H1 (cell line): ENCODE measurements around the gene PNMA6E. TPM values are rescaled to one million over a fixed set of nuclear protein-coding genes. Genes with fewer than 3 reads are reported as not detected.

Source experiments
- CTCF ChIA-PET: fragments of 300-600 bp; sonication (Branson Sonifier 250); formaldehyde crosslinking; loops from one replicate; lab custom pipeline; 2021; ENCODE audit not compliant: partially characterized antibody; lab: Charles Lee
- POLR2A ChIA-PET: fragments of 300-600 bp; sonication (Branson Sonifier 250); formaldehyde crosslinking; loops from one replicate; lab custom pipeline; 2021; ENCODE audit warnings: inconsistent platforms; ENCODE audit not compliant: partially characterized antibody; lab: Charles Lee
- DNase-seq, 2 experiments: peaks; one replicate each; pipeline versions ENCODE4 v3.0.0 to v3.0.0-alpha.2; 2010 to 2022; ENCODE audit warnings: low spot score in 2 of 2, low read depth in 1 of 2, mixed read lengths in 1 of 2
- FAIRE-seq: peaks from 2 replicates; lab custom pipeline; 2011; peaks lifted over from hg19 to GRCh38; lab: Jason Lieb, UNC
- H2AFZ ChIP-seq: 2 replicates; pipeline ENCODE4 v1.8.1; 2012; ENCODE audit warnings: low read length, inconsistent platforms
- H2AK5ac ChIP-seq: 2 replicates; pipeline ENCODE4 v1.6.1; 2013; ENCODE audit warnings: low read depth, low read length
- H2BK120ac ChIP-seq: replicated peaks from 2 replicates; pipeline ENCODE3; 2013; ENCODE audit warnings: low read depth, low read length, inconsistent platforms
- H2BK12ac ChIP-seq: 2 replicates; pipeline ENCODE4 v1.6.1; 2013; ENCODE audit warnings: low read depth, low read length
- H2BK15ac ChIP-seq: 2 replicates; pipeline ENCODE4 v1.6.1; 2013; ENCODE audit warnings: low read length
- H2BK20ac ChIP-seq: 2 replicates; pipeline ENCODE4 v1.6.1; 2013; ENCODE audit warnings: low read length
- H2BK5ac ChIP-seq: 2 replicates; pipeline ENCODE4 v1.6.1; 2013; ENCODE audit warnings: low read depth, low read length
- H3K14ac ChIP-seq: 2 replicates; pipeline ENCODE4 v1.6.1; 2013; ENCODE audit warnings: inconsistent platforms; ENCODE audit not compliant: insufficient read length
- H3K18ac ChIP-seq: 2 replicates; pipeline ENCODE4 v1.6.1; 2013; ENCODE audit warnings: low read length; ENCODE audit errors: extremely low read depth
- H3K23ac ChIP-seq: 2 replicates; pipeline ENCODE4 v1.6.1; 2013; ENCODE audit warnings: inconsistent platforms; ENCODE audit not compliant: insufficient read length
- H3K23me2 ChIP-seq: 2 replicates; pipeline ENCODE4 v1.6.1; 2013; ENCODE audit warnings: low read depth, low read length
- H3K27ac ChIP-seq: 2 replicates; pipeline ENCODE4 v1.6.1; 2011; ENCODE audit warnings: low read depth, low read length, inconsistent platforms
- H3K27me3 ChIP-seq, 4 experiments: replicated peaks in 1 of 4; 1 replicate in 1 of 4; 2 replicates in 3 of 4; pipeline versions ENCODE4 v1.6.1 to v1.8.1; 2011 to 2013; ENCODE audit warnings: low read length in 3 of 4, mild to moderate bottlenecking in 3 of 4, inconsistent platforms in 2 of 4, mixed read lengths in 2 of 4, moderate library complexity in 1 of 4; ENCODE audit not compliant: control insufficient read depth in 3 of 4, insufficient read depth in 3 of 4; ENCODE audit errors: extremely low read depth in 1 of 4
- H3K36me3 ChIP-seq, 4 experiments: 2 replicates each; pipeline versions ENCODE4 v1.6.1 to v1.8.1; 2011 to 2013; ENCODE audit warnings: mild to moderate bottlenecking in 4 of 4, low read length in 3 of 4, moderate library complexity in 2 of 4, control low read depth in 1 of 4, inconsistent platforms in 1 of 4; ENCODE audit not compliant: insufficient read depth in 4 of 4, control insufficient read depth in 2 of 4
- H3K4ac ChIP-seq: replicated peaks from 2 replicates; pipeline ENCODE3; 2013; ENCODE audit warnings: low read length, low read depth, mixed read lengths, inconsistent platforms; ENCODE audit not compliant: insufficient read length
- H3K4me1 ChIP-seq, 4 experiments: replicated peaks in 1 of 4; 1 replicate in 1 of 4; 2 replicates in 3 of 4; pipeline versions ENCODE4 v1.6.1 to v1.8.1; 2011 to 2013; ENCODE audit warnings: low read length in 3 of 4, inconsistent platforms in 2 of 4, mixed read lengths in 1 of 4; ENCODE audit not compliant: insufficient read depth in 4 of 4, control insufficient read depth in 3 of 4
- H3K4me2 ChIP-seq, 2 experiments: 2 replicates each; pipeline versions ENCODE4 v1.6.1 to v1.8.1; 2011 to 2013; ENCODE audit warnings: low read depth in 2 of 2, low read length in 2 of 2, control low read depth in 1 of 2, inconsistent platforms in 1 of 2, mild to moderate bottlenecking in 1 of 2; ENCODE audit not compliant: insufficient read depth in 1 of 2
- H3K4me3 ChIP-seq, 4 experiments: fragments of 200-600, 300-600 bp in 1 of 4; sonication (generic), shearing (Covaris generic), sonication (Bioruptor Twin) in 1 of 4; 2 replicates each; pipeline versions ENCODE4 v1.5.1 to v1.8.1; 2011 to 2016; ENCODE audit warnings: low read length in 4 of 4, low read depth in 3 of 4, control low read depth in 2 of 4, inconsistent platforms in 2 of 4, mild to moderate bottlenecking in 2 of 4, mixed read lengths in 1 of 4, moderate library complexity in 1 of 4; ENCODE audit not compliant: insufficient read depth in 2 of 4; ENCODE audit errors: extremely low read depth in 1 of 4
- H3K56ac ChIP-seq: replicated peaks from 2 replicates; pipeline ENCODE3; 2013; ENCODE audit warnings: low read depth, mild to moderate bottlenecking, mixed read lengths, low read length, inconsistent platforms; ENCODE audit not compliant: insufficient read length
- H3K79me1 ChIP-seq: 2 replicates; pipeline ENCODE4 v1.6.1; 2013; ENCODE audit warnings: low read depth, low read length, control low read depth
- H3K79me2 ChIP-seq, 2 experiments: 2 replicates each; pipeline versions ENCODE4 v1.6.1 to v1.8.1; 2012 to 2013; ENCODE audit warnings: low read length in 2 of 2, mild to moderate bottlenecking in 2 of 2, inconsistent platforms in 1 of 2; ENCODE audit not compliant: insufficient read depth in 2 of 2, control insufficient read depth in 1 of 2
- H3K9ac ChIP-seq, 4 experiments: replicated peaks in 1 of 4; 1 replicate in 1 of 4; 2 replicates in 3 of 4; pipeline versions ENCODE4 v1.6.1 to v1.8.1; 2011 to 2013; ENCODE audit warnings: low read depth in 3 of 4, low read length in 3 of 4, control low read depth in 2 of 4, mild to moderate bottlenecking in 2 of 4, moderate library complexity in 2 of 4, inconsistent platforms in 1 of 4; ENCODE audit errors: extremely low read depth in 1 of 4
- H3K9me3 ChIP-seq, 2 experiments: 2 replicates each; pipeline versions ENCODE4 v1.6.1 to v1.8.1; 2012 to 2013; ENCODE audit warnings: mild to moderate bottlenecking in 2 of 2, moderate library complexity in 2 of 2, control low read depth in 1 of 2, inconsistent platforms in 1 of 2, low read depth in 1 of 2, low read length in 1 of 2, mixed read lengths in 1 of 2; ENCODE audit not compliant: insufficient read depth in 2 of 2
- H4K20me1 ChIP-seq, 2 experiments: replicated peaks in 1 of 2; 2 replicates each; pipeline versions ENCODE3 to v1.8.1; 2011 to 2013; ENCODE audit warnings: inconsistent platforms in 2 of 2, low read length in 2 of 2, mild to moderate bottlenecking in 1 of 2; ENCODE audit not compliant: insufficient read depth in 2 of 2, control insufficient read depth in 1 of 2
- H4K5ac ChIP-seq: 2 replicates; pipeline ENCODE4 v1.6.1; 2013; ENCODE audit warnings: low read length, low read depth, mixed read lengths, inconsistent platforms; ENCODE audit not compliant: insufficient read length
- H4K8ac ChIP-seq: 2 replicates; pipeline ENCODE4 v1.8.0; 2013; ENCODE audit warnings: mild to moderate bottlenecking, moderate library complexity, low read length, inconsistent platforms; ENCODE audit not compliant: insufficient read depth; ENCODE audit errors: extremely low read depth
- H4K91ac ChIP-seq: replicated peaks from 2 replicates; pipeline ENCODE3; 2013; ENCODE audit warnings: low read length, mixed read lengths, inconsistent platforms; ENCODE audit not compliant: insufficient read length
- CTCF ChIP-seq, 3 experiments: IDR thresholded peaks; 1 replicate in 2 of 3; 2 replicates in 1 of 3; pipeline versions ENCODE4 v1.5.1 to v1.6.1; 2011; ENCODE audit warnings: low read length in 3 of 3, mild to moderate bottlenecking in 3 of 3, inconsistent platforms in 2 of 3, low read depth in 1 of 3, moderate library complexity in 1 of 3; ENCODE audit not compliant: insufficient read depth in 1 of 3; ENCODE audit errors: control extremely low read depth in 1 of 3
- E2F6 ChIP-seq: IDR thresholded peaks from 2 replicates; pipeline ENCODE4 v1.6.1; 2012; ENCODE audit warnings: inconsistent platforms
- EZH2 ChIP-seq: fragments of 200-600 bp; sonication (generic); IDR thresholded peaks from 2 replicates; pipeline ENCODE4 v1.7.1; 2012; ENCODE audit warnings: low read depth, mild to moderate bottlenecking, moderate library complexity, low read length, inconsistent platforms; ENCODE audit not compliant: severe bottlenecking
- KDM5A ChIP-seq: fragments of 200-600 bp; IDR thresholded peaks from 2 replicates; pipeline ENCODE4 v1.7.1; 2012; ENCODE audit warnings: mild to moderate bottlenecking, low read length, inconsistent platforms, mixed read lengths
- RBBP5 ChIP-seq: IDR thresholded peaks from 2 replicates; pipeline ENCODE4 v1.7.1; 2012; ENCODE audit warnings: low read depth, mild to moderate bottlenecking, inconsistent platforms, low read length, moderate library complexity, borderline replicate concordance
- SP2 ChIP-seq: IDR thresholded peaks from 2 replicates; pipeline ENCODE4 v1.6.1; 2012; ENCODE audit warnings: mild to moderate bottlenecking, low read length, inconsistent platforms
- TAF7 ChIP-seq: optimal IDR thresholded peaks from 2 replicates; pipeline ENCODE3; 2011; ENCODE audit warnings: low read depth, mild to moderate bottlenecking, inconsistent platforms, low read length, moderate library complexity, borderline replicate concordance
- TCF12 ChIP-seq: IDR thresholded peaks from 2 replicates; pipeline ENCODE4 v1.6.1; 2011; ENCODE audit warnings: low read depth, mild to moderate bottlenecking, low read length
- USF2 ChIP-seq: IDR thresholded peaks from 2 replicates; pipeline ENCODE4 v1.6.1; 2011; ENCODE audit warnings: low read length, improper control_type of control experiment
- WGBS, 2 experiments: shearing (Covaris generic) in 1 of 2; methylation state at CpG; one replicate each; pipeline versions ENCODE4 v1.1.6 to v1.1.7; 2013 to 2015; ENCODE audit warnings: low lambda C conversion rate in 2 of 2, mixed read lengths in 2 of 2, inconsistent platforms in 1 of 2, low coverage in 1 of 2, missing lambda C conversion rate in 1 of 2; ENCODE audit not compliant: insufficient replicate concordance in 2 of 2, insufficient coverage in 1 of 2, insufficient read length in 1 of 2; ENCODE audit errors: extremely low coverage in 1 of 2, missing lambda C conversion rate in 1 of 2; 5-methylcytosine and 5-hydroxymethylcytosine counted together
- polyA plus RNA-seq, 7 experiments: library from polyadenylated mRNA; depleted of rRNA in 3 of 7; stranded (reverse) in 5 of 7; unstranded in 2 of 7; fragments of >200 nt in 5 of 7; fragments of 200-250 nt in 2 of 7; gene quantifications; 1 replicate in 5 of 7; 2 replicates in 1 of 7; 4 replicates in 1 of 7; pipeline versions ENCODE4 v1.2.1 to v1.2.3, GENCODE V29; 2011 to 2013; ENCODE audit warnings: missing spikeins in 2 of 7, mixed read lengths in 2 of 7
- total RNA-seq: library from RNA; stranded (reverse); fragmentation: NEBNext Ultra II Directional; extraction: Animal tissue kit (Norgen Biotek cat#: 25700); gene quantifications from 2 replicates; pipeline ENCODE4 v1.2.1, GENCODE V29; 2021

Gene PNMA6E
- total and polyA plus RNA-seq, 2 of the 8 experiments (the other 6 are each of a cell fraction or from before 2014, with no cell fraction given): not detected

- H3K14ac ChIP-seq: no peak overlapping the region
- H3K4me3 ChIP-seq: no peak overlapping the region
- no peaks in the 10 kb centered on the region for H3K79me2 ChIP-seq
- peaks cover 0 to 6% (median 1%) of the 10 kb centered on the region in 4 experiments; a peak in 1 of 7 replicates for H3K4me1 ChIP-seq
- no peak overlapping the region for H2BK20ac ChIP-seq
- no peak overlapping the region for H2BK12ac ChIP-seq
- FAIRE-seq (no peak), DNase-seq (no peak)
- H2BK15ac ChIP-seq: no peak overlapping the region
- H3K4ac ChIP-seq: no peak overlapping the region
- H2BK5ac ChIP-seq: no peak overlapping the region
- ChIA-PET CTCF (no interaction called here), POLR2A (no interaction called here)
- H4K8ac ChIP-seq: no peak overlapping the region
- H2BK120ac ChIP-seq: no peak overlapping the region
- H3K27me3 ChIP-seq: no peaks in the 10 kb centered on the region
- H3K23ac ChIP-seq: no peak overlapping the region
- H4K91ac ChIP-seq: no peak overlapping the region
- no peak overlapping the region; the same call in 1 of the 2 replicates for H3K18ac ChIP-seq
- no peaks in the 10 kb centered on the region for H3K79me1 ChIP-seq
- H2AK5ac ChIP-seq: no peak overlapping the region
- H2AFZ ChIP-seq: no peak overlapping the region
- no peaks in the 10 kb centered on the region for H4K20me1 ChIP-seq
- WGBS, 2 experiments: 100% methylated on average over 2 of the region's 5 CpGs; no CpG with 5 or more reads in 1 of the 2 experiments
- H3K9ac ChIP-seq: no peak overlapping the region
- H3K27ac ChIP-seq: no peak overlapping the region
- no peaks in the 10 kb centered on the region for H3K23me2 ChIP-seq
- no peaks in the 10 kb centered on the region for H3K36me3 ChIP-seq
- H3K4me2 ChIP-seq: no peak overlapping the region
- H4K5ac ChIP-seq: no peak overlapping the region
- H3K56ac ChIP-seq: no peak overlapping the region
- H3K9me3 ChIP-seq: no peaks in the 10 kb centered on the region
- no peak for TF ChIP-seq E2F6
- TF ChIP-seq KDM5A: no peak
- no peak for TF ChIP-seq TCF12
- TF ChIP-seq USF2: no peak
- TF ChIP-seq SP2: no peak
- no peak for TF ChIP-seq EZH2
- TF ChIP-seq TAF7: no peak
- TF ChIP-seq RBBP5: no peak
- no peak for TF ChIP-seq CTCF (IDR thresholded peaks at IDR 0.05; ENCODE audit: control extremely low read depth in 1 of 3, insufficient read depth in 1 of 3, low read depth in 1 of 3, low read length in 3 of 3)
Measured at GRCh38 chrX:153375571-153375970, 25.6 kb downstream of the PNMA6E start.
